GM18507 (cell line): ENCODE results near the gene OSBP2.
"Not testable (repeated sequence)": the region's sequence is repeated elsewhere in the genome, so short reads cannot be mapped to it uniquely, and the experiment has no call there.

Experiments
- DNase-seq: peaks from one replicate; pipeline ENCODE4 v3.0.0; 2011; ENCODE audit warnings: low read depth; ENCODE audit not compliant: insufficient read length; ENCODE audit errors: extremely low spot score
- FAIRE-seq: peaks from 2 replicates; lab custom pipeline; 2011; peaks lifted over from hg19 to GRCh38; lab: Jason Lieb, UNC

The OSBP2 gene

DNA sequence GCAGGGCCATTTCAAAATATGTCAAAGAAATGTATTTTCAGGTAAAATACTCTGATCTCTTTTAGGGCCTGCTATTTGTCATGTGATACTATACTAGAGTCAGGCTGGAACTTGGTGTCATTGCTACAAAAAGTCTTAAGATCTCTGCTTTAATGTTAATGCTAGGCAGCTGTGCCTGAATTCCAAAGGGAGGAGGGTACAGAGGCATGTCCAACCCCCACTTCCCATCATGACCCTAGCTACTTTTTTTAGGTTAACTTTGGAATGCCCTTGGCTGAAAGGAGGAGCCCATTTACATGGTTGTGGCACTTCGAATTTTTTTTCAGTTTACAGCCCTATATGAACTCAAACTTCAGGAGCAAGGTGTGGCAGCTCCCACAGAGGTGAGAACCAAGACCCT, 58.1 kb downstream of the OSBP2 start:
- FAIRE-seq (no peak), DNase-seq (no peak)

DNA sequence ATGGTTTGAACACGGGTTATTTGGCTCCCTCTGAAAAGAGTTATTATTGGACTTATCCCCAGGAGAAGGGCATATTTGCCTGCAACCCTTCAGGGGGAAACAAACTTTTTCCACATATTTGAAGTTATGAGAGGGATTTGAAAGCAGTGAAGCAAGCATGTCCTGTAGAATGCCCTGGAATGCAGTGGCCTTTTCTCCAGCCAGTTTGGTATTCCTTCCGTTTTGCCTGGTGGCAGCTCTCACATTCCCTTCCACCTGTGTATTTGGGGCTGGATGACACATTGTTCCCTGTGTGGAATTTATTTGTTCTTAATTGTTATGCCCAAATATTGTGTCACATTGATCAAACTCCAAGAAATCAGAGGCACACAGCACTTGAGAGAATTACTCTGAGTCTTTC, 59.0 kb downstream of the OSBP2 start:
- DNase-seq (no peak), FAIRE-seq (no peak)

DNA sequence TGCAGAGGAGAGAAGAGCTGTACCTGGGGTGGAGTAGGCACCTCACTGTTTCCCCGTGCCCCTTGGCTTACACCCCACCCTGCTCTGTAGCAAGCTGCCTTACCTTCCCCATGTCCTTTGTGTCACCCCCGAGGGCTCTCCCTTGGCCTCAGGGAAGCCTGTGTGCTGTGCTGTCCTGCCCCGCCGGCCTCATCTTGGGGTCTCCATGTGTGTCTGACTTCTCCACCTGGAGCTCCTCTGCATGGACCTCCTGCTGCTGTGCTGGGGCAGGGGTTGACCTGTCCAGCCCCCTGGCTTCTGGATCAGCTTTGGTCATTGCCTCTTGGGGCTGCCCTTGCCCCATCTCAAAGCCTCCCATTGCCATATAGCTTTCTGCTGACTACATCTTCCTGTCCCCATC, 59.8 kb downstream of the OSBP2 start:
- FAIRE-seq (no peak), DNase-seq (no peak)

DNA sequence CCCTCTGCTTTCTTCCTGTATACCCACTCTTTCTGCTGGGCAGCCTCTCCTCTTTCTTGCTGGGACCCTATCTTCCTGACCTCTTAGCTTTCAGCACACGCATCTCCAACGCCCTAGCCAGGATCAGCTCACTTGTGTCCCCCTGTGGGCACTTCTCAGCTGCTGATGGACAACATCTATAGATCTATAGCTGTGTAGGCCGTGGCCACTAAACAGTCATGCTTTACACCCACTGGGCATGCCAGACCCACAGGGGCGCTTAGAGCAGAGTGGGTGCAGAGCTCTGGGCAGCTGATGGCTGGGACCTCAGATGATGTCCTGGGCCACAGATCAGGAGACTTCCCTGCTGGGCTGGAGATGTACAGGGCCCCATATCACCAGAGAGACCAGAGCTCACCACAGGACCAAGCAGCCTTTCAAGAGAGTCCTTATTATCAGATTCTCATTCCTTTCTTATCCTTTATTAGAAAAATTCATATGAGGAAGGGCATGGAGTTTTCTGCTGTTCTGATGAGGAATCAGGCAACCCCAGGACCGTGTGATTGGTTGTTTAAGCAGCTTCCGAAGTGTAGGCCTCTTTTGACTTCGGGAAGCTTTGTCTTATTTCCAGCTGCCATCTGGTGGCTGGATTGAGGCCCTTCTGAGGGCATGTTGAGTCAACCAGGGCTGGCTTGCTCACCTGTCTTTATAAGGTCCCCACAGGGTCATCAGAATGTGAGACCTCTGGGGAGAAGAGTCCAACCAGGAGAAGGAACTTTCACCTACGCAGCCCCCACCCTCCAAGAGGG, 60.5 kb downstream of the OSBP2 start:
- FAIRE-seq (peak; percentile 82), DNase-seq (peak; percentile 56)

DNA sequence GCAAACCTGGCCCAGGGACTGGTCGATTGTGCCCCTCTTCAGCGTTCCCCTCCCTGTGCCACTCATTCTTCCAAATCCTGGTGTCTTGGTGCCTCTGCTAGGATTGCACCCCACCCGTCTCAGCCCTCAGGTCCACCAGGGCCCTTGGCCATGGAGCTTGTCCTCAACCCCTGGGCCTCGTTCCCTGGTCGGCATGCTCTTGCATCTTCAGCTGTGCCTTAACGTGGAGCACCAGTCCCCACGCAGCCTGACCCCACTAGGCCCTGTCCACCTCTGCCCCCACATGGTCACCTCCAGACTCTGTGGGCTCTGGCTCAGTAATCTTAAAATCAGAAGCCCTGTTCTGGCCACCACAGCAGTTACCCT, 61.1 kb downstream of the OSBP2 start:
- DNase-seq (no peak), FAIRE-seq (no peak)

DNA sequence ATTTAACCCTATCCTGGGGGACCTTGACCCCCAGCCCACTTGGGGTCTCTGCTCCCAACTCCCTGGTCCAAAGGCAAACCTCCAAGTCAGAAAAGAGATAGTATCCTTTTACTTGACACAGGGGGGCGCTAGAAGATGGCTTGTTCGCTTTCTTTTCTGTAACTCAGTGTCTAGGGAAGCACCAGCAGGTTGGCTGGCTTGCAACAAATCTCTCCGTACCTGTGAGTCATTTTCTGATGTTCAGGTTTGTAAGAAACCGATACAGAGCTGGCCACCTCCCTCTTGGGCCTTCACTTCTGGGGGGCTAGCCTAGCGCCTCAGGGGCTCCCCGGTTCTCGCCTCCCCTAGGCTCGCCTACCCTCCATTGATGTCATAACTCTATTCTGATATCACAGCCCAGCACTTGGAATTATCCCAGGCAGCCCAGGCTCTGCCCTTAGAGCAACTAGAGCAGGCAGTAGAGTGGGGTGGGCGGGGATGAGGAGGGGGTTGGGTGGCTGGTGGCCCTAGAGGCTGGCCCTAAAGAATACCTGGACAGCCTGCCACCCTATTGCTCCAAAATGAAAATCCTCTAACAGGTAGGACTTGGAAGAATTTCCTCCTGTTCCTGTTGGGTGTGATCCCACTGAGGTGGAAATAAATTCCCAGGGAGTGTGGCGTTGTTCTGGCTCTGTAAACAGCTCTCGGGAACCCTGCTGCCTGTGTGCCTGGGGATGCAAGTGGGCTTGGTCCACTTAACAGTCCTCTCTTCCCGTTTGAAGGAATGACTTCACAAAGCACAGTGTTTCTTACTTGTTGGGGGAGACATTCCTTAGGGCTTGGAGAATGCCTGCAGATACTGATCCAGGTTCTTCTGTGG, 69.4 kb downstream of the OSBP2 start:
- DNase-seq = peak; percentile 37
- FAIRE-seq = peak; percentile 58

DNA sequence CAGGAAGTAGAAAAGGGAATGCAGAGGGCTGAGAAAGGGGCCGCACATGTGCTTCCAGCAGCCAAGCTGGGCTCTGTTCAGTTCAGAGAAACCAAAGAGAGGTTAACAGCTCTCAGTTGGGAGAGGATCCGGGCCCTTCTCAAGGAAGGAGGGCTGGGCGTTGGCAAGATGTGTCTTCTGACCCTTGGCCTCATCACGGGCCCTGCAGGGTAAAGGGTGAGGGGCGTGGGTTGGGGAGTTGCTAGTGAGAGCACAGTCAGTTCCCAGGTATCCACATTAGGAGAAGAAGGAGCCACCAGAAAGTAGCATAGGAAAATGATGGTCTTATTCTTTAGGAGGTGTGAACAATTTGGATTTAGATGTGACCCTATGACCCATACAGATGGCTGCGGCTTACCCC, 73.0 kb downstream of the OSBP2 start:
- no peak for FAIRE-seq
- no peak for DNase-seq

DNA sequence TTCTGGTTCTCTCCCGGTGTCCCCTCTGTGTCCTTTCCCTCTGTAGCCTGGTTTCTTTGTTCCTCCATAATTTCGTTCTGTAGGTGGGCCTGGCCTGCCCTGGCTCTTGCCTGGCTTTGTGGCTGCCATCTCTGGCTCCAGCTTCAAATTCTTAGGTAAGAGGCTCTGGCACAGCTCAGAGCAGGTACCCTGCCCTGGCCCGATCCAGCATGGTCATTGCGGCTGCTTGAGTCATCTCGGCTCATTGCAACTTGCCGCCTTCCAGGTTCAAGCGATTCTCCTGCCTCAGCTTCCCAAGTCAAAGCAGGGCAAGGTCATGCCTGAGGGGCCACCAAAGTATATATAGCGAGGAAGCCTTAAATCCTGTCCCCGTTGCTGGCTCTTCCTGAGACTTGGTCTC, 76.0 kb downstream of the OSBP2 start:
- DNase-seq (no peak), FAIRE-seq (no peak)

DNA sequence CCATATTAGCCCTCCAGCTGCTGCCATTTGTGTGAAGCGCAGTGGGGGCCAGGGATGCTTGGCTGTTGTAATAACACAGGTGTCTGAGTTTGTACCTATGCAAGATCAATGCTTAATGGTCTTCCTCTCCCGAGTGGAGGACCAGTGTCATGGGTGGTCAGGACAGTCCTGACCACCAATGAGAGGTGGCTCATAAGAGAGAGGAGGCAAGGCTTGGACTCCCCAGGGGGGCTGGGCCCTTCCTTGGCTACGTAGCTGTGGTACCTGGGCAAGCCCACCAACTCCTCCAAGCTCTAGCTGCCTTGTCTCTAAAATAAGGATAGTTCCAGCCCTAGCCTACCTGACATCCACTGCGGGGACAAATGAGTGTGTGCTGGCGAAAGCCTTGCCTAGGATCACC, 79.2 kb downstream of the OSBP2 start:
- FAIRE-seq (no peak), DNase-seq (no peak)

DNA sequence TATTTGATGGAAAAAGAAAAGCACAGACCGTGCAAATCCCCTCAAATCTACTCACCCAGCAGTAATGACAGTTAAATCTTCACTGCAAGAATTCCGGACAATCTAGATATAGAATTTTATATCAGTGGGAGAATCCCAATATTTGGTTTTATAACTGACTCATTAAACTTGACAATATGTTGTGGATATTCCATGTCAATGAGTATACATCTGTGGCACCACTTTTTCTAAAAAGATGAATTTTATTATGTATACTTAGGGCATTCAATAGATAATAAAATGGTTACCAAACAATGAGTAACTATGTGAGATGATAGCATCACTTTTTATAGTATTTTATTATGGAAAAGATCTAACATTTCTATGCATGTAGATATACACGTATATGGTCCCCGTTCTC, 79.9 kb downstream of the OSBP2 start:
- FAIRE-seq (no peak), DNase-seq (no peak)

DNA sequence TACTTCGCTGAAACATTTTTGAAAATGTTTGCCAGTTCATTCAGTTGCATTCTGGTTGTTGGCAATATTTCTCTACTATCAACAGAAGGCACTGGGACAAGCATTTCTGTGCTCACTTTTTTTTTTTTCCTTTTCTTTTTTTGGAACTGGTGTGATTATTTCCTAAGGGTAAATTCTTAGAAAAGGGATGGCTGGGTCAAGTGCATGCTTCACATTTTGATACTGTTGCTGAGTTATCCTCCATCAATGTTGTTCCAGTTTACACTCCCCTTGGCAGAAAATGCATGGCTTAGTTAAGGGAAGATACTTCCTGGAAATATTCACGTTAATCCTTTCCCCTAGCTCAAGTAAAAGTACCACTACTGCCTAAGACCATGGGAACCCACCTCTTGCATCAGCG, 81.8 kb downstream of the OSBP2 start:
- DNase-seq (no peak), FAIRE-seq (no peak)

DNA sequence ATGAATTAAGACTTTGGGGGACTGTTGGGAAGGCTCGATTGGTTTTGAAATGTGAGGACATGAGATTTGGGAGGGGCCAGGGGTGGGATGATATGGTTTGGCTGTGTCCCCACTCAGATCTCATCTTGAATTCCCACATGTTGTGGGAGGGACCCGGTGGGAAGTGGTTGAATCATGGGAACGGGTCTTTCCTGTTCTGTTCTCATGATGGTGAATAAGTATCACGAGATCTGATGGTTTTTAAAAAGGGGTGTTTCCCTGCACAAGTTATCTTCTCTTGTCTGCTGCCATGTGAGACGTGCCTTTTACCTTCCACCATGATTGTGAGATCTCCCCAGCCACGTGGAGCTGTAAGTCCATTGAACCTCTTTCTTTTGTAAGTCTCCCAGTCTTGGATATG, 82.5 kb downstream of the OSBP2 start:
- not testable (repeated sequence) for DNase-seq

DNA sequence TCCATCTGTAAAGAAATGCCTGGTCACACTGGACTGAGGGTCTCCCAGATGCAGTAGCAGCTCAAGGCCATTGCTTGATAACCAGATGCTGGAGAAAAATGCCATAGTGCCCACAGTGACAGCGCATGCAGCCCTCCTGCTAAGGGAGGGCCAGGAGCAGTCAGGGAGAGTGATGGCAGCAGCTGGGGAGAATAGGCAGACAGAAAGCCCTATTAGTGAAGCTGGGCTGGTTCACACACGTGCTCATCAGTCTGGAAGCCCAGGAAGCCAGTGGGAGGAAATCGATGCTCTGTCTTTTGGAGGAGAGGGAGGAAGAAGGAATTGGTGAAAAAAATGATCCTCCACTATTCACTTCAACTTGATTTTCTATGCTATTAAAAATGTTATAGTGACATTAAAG, 82.9 kb downstream of the OSBP2 start:
- no peak for DNase-seq
- no peak for FAIRE-seq

More for the DNA sequence above, 82.5 kb downstream of the OSBP2 start:
- not testable (repeated sequence) for FAIRE-seq

DNA sequence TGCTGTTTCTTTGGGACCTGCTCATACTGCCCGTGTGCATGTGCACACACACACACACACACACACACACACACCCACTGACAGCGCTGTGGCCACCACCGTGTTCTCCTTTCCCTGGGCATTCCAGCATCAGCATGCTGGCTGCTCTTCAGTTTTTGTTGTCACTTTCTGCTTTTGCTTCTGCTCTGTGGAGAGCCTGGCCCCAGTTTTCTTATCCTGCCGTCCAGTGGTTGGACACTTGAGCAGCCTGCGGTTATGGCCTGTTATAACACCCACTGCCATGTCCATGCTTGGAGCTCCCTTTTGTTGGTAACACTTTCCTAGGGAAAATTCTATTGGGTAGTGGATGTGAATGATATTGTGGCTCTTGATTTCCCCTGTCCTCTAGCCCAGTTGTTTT, 83.6 kb downstream of the OSBP2 start:
- DNase-seq (no peak), FAIRE-seq (no peak)

DNA sequence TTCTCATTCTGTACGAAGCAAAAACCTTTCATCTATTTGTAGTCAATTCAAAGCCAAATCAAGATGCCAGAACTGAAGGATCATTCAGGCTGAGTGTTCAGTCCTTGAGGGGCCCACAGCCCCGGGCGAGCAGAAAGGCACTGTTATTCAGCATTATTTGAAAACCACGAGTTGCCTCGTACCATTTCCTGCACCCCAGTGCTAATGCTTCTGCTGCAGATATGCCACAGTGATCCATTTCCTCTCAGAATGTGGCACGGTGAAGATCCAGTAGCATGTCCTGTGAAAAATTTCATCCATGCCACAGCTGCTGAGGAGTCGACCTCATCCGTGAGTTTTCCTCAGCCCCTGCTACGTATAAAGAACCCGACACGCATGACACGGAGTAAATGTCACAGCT, 85.4 kb downstream of the OSBP2 start:
- no peak for FAIRE-seq
- DNase-seq = no peak

DNA sequence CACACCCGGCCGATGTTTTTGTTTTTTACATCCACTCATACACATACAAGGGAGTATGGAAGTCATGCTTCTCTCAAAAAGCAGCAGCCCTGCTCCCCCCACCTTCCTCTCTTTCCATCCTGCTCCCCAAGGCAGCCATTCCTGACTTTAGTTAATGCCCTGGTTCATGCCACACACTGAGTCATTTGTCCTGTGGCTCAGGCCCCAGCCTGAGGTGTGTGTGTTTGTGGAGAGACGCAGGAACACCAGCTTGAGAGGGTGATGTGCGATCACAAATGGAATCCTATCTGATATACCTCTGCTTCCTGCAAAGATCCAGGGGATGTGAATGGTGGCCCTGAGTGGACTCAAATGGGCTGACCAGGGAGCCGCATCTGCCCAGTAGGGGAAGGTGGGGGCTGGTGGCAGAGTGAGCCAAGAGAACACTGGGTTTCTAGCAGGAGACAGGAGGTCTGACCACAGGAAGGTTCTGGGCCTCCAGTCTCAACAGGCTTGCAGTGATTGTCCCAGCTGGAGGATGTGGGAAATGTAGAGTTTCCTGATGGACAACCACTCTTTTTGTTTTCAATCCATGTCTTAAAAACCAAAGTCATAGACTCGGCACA, 86.7 kb downstream of the OSBP2 start:
- no peak for DNase-seq
- no peak for FAIRE-seq

DNA sequence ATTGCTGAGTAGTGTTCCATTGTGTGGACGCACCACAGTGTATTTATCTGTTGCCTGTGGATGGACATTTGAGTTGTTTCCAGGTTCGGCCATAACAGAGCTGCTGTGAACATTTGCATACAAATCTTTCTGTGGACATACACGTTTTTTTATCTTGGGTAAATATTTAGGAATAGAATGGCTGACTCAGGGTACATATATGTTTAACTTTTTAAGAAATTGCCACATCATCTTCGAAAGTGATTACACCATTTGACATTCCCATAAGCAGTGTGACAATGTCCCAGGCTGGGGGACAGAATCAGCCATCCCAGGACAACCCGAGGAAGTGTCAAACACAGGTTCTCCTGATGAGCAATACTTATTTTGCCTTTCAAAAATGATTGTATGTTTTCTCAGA, 87.9 kb downstream of the OSBP2 start:
- FAIRE-seq = no peak

DNA sequence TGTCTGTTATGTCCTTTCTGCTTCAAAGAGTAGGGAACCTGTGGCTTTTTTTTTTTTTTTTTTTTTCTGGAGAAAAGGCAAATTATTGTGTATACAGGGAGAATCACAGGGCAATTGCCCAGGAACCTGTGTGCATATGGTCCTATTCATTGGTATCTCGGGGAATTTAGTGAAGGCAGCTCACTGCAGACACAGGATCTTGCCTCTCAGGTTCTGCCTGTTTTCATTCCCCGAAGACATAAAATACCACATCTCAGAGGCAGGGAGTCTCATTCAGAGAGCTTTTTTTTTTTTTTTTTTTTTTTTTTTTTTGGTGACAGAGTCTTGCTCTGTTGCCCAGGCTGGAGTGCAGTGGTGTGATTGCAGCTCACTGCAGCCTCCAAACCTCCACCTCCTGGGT, 88.3 kb downstream of the OSBP2 start:
- DNase-seq = no peak
- no peak for FAIRE-seq

More for the DNA sequence above, 87.9 kb downstream of the OSBP2 start:
- DNase-seq = no peak

DNA sequence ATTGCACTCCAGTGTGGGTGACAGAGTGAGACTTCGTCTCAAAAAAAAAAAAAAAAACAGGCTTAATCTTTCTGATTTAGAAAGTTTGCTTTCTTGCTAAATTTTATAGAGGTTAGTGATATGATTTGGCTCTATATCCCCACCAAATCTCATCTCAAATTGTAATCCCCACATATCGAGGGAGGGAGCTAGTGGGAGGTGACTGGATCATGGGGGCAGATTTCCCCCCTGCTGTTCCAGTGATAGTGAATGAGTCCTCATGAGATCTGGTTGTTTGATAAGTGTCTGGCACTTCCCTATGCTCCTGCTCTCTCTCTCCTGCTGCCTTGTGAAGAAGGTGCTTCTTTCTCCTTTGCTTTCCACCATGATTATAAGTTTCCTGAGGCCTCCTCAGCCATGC, 90.9 kb downstream of the OSBP2 start:
- no peak for DNase-seq
- no peak for FAIRE-seq

DNA sequence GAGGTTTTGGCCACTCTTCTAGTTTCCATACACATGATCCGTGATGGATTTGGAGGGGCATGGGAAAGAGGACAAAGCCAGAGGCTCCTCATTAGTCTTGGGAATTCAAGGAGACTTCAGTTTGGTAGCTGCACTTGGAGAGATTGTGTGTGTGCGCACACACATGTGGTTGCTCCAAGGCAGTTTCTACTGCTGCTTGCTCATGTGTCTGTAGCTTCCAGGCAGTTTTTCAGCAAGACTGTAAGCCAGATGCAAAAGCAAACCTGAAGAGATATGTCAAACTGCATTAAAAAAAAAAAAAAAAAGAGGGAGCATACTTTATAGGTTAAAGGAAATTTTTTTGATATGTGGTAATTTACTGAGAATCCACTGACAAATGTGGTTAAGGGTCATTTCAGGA, 95.7 kb downstream of the OSBP2 start:
- DNase-seq (no peak), FAIRE-seq (no peak)

DNA sequence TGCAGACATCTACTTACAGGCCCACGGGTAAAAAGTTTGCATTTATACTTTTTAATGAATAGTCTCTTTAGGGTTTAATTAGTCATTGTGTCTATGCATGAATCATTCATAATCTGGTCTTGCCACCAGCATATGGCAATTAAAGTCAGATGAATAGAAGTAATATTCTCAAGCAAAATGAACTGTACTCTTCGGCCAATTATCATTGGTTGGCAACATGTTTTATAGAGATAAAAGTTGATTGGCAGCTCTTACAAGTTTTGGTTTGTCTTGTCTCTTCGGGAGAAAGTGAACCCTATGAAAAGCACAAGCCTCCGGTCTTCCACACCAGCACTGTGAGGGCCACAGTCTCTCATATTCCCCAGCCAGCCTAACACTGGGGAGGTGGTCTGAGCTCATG, 97.8 kb downstream of the OSBP2 start:
- DNase-seq = no peak
- no peak for FAIRE-seq
